T-helper 2 cell (primary cell): ENCODE measurements around the gene VENTX.

ENCODE experiments used
- DNase-seq, 5 experiments: peaks; one replicate each; pipeline versions ENCODE4 v3.0.0 to v3.0.0-alpha.2; 2012 to 2022

Gene VENTX

DNA sequence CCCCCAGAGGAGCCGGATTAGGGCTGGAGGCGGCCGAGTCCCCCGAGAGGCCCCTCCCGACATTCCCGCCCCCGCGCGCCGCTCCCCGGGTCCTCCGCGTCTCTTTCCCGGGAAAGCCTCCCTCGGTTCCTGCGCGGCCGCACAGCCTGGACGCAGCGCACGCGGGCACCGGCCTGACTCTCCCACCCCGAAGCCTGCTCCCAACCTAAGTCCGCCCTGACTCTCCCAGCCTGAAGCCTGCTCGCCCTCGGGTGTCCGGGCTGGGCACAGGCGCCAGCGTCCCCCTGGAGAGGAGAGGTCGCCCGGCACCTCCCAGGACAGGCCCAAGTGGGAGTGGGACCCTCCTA, 441 bp upstream of the VENTX start:
- no peak for DNase-seq

- no peak for DNase-seq
Measured at GRCh38 chr10:133238466-133238804, 780 bp downstream of the VENTX start.

DNA sequence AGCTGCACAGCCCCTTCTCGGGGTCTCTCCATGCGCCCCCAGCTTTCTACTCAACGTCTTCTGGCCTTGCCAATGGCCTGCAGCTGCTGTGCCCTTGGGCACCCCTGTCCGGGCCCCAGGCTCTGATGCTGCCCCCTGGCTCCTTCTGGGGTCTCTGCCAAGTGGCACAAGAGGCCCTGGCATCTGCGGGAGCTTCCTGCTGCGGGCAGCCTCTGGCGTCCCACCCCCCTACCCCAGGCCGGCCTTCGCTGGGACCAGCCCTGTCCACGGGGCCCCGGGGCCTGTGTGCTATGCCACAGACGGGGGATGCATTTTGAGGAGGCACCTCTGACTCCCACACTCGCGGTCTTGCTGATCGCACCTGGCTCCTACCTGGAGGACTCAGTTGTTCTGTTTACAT, 2.3 kb downstream of the VENTX start:
- DNase-seq: no peak

DNA sequence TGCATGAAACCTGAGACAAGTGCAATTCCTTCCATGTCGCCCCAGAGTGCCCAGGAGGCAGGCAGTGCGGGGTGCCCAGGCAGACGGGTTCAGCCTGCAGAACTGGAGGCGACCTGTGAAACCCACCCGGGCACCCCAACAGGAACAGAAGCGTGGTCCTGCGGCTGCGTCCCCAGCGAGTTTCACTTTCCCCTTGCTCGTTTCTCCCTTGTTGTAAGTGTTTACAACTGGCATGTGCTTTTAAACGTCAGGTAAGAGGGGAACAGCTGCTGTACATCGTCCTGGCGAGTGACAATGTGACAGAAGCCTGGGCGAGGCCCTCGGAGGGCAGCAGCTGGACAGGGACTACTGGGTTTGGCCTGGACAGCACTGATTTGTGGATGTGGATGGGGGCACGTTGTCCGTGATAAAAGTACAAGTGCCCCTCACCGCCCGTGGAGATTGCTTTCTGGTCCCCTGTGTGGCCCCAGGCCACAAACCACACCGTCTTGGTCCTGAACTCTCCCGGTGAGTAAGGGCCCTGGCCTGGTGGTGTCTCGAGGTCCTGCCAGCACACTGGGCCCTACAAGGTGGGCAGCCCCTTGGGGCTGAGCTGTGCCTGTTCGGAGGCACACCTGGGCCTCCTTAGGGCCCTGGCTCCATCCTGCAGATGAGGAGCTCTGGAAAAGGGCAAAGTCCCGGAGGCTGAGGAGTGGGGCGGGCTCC, 4.0 kb downstream of the VENTX start:
- DNase-seq: no peak

DNA sequence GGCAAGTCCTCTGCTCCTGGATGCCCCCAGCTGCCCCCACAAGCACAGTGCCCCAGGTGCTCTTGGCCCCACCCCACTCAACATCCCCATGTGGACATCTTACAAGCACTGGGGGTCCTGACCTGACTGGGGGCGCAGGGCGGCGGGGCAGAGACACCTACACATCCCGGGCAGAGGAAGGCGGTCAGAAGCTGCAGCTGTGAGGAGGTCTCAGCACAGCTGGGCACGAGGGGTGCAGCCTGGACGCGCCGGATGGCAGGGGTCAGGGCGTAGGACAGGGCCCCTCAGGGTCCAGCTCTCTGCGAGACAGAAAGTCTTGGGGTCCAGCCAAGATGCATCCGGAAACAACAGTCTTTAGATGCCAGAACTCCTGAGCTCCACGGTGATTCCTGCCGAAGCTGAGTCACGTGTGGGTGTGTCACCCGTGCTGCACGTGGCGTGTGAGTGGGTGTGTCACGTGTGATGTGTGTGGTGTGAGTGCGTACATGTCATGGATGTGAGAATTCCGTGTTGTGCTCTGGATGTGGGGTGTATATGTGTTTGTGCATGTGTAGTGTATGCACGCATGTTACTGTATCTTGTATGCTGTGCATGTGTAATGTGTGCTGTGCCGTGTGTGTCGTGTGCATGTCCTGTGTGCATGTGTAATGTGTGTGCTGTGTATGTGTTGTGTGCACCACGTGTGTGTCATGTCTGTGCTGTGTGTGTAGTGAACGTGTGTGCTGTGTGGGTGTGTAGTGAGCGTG, 5.1 kb downstream of the VENTX start:
- no peak for DNase-seq

- DNase-seq: no peak
Measured at GRCh38 chr10:133243593-133243992, 5.9 kb downstream of the VENTX start.

DNA sequence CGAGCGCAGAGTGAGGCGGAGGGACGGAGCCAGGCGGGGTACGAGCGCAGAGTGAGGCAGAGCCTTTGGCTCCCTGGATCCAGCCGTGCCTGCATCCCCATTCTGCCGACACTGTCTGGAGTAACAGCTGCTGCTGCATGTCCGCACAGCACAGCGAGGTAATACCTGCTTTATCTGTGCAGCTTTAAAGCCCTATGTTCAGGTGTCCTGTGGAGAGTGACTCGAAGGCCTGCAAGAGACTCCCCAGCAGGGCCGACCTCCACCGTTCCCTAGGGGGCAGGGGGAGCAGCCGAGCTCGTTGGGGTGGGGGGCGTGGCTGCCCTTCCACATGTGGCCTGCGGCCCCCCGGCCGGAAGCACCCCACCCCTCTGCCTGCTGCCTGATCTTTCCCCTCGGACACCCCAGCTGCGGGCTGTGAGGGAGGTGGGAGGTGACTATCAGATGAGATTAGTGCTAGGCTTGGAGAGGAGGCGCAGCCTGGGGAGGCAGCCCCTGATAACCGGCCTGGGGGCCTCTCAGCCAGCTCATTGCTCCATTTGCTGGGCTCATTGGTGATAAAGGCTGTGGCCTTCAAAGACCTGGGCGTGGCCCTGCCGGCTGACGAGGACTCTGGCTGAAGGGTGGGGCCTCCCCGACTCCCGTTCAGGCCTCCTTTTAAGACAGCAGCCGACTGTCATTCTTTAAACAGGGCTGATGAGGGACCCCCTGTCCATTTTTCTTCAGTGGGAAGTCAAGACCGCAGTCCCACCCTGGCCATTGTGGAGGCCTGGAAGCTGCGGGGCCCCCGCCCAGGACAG, 8.0 kb downstream of the VENTX start:
- no peak for DNase-seq

- DNase-seq: no peak
Measured at GRCh38 chr10:133246236-133246626, 8.6 kb downstream of the VENTX start.

GRCh38 chr10:133247681-133248333, 10.2 kb downstream of the VENTX start:
- DNase-seq: no peak

DNA sequence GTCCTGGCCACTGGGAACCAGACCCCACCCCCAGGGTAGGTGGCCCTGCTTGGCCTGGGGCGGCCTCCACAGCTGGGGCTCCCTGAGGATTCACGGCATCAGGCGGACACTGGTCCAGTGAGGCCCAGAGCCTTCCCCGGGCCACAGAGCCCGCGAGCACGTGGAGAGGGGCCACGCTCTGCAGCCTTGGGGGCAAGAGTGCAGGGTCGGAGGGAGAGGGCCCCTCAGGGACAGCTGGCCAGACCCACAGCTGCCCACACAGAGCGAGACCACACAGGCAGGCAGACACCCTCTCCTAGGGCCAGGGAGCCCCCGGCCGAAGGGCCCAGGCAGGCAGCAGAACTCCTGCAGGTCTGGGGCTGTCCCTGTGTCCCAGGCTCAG, 10.7 kb downstream of the VENTX start:
- DNase-seq: no peak

GRCh38 chr10:133249094-133249780, 11.6 kb downstream of the VENTX start:
- no peak for DNase-seq

DNA sequence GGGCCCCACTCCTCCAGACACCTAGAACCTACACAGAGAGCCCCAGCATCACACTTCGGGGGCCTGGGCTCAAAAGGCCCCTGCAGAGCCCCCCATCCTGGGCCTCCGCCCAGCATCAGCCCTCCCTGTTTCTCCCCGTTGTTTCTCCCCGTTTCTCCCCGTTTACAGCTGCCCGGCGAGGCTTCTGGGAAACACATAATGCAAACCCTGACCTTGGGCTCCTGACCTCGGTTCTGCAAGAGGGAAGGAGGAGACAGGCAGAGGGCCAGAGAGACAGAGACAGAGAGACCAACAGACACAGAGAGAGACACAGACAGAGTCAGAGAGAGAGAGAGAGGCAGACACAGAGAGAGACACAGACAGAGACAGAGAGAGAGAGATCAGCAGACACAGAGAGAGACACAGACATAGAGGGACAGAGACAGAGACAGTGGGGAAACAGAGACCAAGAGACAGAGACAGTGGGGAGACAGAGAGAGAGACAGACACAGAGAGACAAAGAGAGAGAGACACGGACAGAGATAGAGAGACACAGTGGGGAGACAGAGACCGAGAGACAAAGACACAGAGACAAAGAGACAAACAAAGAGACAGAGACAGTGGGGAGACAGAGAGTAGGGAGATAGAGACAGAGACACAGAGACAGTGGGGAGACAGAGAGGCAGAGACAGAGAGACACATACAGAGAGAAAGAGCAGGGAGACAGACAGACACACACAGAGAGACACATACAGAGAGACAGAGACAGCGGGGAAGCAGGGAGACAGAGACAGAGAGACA, 12.5 kb downstream of the VENTX start:
- DNase-seq: no peak

- no peak for DNase-seq
Measured at GRCh38 chr10:133251388-133252222, 13.9 kb downstream of the VENTX start.

- DNase-seq: no peak
Measured at GRCh38 chr10:133252223-133252552, 14.5 kb downstream of the VENTX start.

- DNase-seq: no peak
Measured at GRCh38 chr10:133253361-133253955, 15.8 kb downstream of the VENTX start.

- no peak for DNase-seq
Measured at GRCh38 chr10:133254421-133255120, 16.9 kb downstream of the VENTX start.

- DNase-seq: no peak
Measured at GRCh38 chr10:133255323-133255722, 17.7 kb downstream of the VENTX start.

DNA sequence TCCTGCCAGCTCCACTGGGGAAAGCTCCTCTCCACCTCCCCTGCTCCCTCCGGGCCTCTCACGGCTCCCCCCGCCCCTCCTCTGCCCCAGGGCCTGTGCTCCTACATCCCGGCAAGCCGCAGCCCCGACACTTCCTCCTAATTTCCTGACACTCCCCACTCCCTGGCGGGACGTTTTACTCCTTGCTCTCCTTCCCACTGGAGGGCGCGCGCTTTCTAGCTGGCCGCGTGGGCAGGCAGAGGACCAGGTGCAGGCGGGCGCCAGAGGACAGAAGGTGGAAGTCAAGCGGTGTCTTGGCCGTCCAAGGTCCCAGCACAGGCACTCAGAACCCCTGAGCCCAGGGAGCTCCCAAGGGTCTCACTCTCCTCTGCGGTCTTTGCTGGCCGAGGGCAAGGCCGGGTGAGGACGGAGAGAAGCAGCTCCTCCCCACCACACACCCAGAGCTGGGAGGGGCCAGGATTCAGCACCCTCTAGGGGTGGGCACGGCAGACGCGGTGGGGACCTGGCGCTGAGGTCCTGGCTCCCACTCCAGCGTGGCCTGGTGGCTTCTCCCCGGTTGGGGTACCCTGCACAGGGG, 19.9 kb downstream of the VENTX start:
- no peak for DNase-seq

DNA sequence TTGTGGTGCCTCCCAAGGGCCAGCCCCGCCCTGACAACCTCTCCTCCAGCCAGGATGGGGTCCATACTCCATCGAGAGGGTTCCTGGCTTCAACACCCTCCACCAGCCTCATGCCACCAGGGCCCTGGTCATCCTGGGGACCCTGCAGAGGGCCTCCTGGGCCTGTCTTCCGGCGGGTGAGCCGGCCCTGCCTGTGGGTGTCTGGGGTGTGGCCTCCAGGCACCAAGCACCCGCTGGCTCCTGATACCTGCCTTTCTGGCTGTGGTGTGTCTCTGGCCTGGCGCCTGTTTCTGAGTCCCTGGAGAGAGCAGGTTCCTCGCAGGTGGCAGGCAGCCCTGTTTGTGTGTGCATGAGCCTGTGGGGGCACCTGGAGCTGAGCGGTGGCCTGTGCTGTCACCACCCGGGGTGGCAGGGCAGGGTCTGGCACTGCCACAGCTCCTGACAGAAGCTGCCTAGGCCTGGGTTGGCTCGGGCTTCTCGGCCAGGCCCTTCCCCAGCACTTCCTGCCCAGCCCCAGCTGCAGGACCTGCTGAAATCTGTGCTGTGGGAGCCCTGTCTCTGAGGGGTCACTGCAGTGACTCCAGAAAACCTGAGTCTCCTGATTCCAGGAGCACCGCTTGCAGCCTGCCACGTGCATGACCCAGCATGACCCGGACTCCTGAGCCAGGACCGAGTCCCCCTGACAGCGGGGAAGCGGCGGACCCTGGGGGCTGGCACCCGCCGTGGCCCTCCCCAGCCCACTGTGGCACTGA, 20.6 kb downstream of the VENTX start:
- DNase-seq: peak in 1 of 5 experiments; percentile 72
